Articular chondrocyte of knee joint (primary cell): ENCODE data around the gene CPT1B. TPM values are rescaled to one million over a fixed set of nuclear protein-coding genes. Genes with fewer than 3 reads are reported as not detected.

Experiments used
- total RNA-seq: library from RNA; depleted of rRNA; stranded (reverse); fragments of >200 nt; gene quantifications from 2 replicates; pipeline ENCODE4 v1.2.3, GENCODE V29; 2012

The CPT1B gene
- total RNA-seq: 2.4 TPM in 2 replicates

DNA sequence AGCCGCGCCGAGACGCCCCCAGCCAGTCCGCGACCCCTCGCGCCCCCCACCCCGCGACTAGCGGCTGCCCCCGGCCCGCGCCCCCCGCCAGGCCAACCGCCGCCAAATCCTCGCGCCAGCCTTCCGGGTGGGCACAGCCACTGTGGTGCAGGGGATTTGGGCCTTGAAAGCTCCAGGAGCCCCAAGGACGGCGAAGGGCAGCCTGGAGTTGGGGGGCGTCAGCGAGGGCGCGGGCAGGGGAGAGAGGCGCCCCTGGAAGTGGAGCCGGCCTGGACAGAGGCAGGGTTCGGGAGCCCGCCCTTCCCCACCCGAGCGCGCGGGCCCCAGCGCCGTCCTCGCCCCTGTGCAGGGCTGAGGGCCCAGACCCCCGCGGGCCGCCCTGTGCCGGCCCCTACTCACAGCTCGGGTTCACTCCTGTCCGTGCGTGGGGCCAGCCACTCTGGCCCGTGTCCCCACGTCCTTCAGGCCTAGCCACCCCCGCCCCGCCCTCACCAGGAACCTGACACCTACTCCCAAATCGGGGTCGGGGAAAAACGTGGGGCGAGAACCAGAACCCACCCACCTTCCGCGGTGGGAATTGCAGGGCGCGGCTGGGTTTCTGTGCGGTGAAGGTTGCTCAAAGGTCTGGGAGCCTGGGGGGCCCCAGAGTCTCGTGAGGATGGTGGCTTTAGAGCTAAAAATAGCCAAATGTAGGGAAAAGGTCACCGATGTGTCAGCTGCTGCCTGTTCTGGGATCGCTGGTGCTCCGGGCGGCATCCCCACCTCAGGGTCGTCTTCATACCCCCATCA lies at the start of gene CPT1B:
Gene CPT1B (minus strand): TSS at position 441 of the 789 bp plus-strand sequence. CDS start 512 bp downstream, outside the sequence.

DNA sequence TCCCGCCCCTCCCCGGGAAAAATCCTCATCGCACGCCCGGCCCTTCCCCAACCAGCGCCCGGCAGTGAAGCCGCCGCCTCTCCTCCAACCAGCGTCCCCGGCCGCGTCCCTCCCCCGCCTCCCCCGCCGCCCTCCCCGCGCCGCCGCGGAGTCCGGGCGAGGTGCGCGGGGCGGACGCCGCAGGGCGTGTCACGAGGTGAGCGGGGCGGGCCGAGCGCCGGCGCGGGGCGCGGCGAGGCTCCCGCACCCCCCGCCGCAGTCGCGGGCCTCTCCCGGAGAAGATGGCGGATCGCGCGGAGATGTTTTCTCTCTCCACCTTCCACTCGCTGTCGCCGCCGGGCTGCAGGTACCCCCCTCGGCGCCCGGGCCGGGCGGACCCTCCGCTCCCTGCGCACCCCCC lies 22.3 kb upstream of the CPT1B start, which contains the start of gene MAPK8IP2:
Gene MAPK8IP2 (plus strand): TSS at position 256 of the 400 bp plus-strand sequence. CDS start 26 bp downstream, at position 282.

DNA sequence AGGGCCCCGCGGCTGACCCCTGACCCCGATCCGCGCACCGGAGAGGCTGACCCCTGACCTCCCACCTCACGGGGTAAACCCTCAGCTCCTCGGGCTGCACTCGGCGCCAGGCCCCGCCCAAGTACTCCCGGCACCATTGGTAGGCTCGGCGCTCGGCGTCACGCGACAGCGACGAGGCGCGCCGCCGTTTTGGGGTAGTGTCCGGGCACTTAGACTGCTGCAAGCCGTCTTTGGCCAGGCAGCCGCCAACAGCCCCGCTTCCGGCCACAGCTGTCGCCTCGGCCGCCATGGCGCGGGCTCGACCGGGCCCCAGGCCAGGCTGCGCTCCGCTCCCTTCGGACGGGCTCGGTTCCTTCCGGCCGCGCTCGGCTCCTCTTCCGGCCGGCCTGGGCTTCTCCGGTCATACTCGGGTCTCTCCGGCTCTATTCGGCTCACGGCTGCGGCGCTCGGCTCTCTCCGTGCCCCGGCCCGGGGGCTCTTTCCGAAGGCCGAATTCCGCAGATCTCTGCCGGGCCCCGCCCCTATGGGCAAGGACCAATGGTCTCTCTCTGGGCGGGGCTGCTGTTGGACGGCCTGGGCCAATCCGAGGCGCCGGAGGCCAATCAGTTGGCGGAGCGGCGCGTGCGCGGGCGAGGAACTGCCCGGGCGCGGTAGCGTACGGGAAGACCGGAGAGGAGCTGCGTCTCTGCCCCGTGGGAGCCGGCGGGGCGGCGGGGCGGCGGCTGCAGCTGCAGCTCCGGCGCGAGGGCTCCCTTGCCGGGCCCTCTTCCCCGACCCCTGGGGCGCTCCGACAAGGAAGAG lies 4.5 kb upstream of the CPT1B start, which contains the start of gene CHKB:
Gene CHKB (minus strand): TSS at position 357 of the 801 bp plus-strand sequence. CDS start 68 bp downstream, at position 289.

DNA sequence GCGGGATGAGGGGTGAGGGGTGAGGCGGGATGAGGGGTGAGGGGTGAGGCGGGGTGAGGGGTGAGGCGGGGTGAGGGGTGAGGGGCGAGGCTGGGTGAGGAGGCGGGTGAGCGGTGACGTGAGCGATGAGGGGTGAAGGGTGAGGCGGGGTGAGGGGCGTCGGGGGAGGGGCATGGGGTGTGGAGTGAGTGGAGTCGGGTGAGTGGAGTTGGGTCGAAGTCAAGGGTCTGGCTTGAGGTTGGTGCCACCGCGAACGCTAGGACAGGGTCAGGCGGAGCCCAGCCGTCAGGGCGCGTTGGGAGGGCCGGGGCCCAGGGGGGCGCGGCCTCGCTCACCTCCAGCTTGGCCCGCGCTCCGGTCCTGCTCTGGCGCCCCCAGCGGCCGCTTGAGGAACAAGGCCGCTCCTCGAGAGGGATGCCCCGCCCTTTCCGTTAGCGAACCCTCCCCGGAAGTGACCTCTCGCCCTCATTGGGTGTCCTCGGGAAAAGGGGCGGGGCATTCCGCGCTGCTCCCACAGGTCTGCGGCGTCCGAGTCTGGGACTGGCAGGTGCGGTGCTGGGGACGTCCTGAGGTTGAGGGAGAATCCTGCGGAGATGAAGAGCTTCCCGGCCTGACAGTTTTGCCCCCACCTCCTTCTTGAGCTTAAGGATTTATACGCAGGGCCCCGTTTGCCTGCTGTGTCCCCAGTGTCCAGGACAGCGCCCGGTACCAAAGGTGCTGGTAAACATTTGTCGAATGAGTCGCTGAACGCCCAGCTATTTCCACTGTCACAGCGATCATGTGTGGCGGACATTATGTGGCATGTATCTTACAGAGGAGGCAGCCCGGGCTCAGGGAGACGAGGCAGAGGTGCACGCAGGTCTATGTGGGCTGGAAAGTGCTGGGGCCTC lies 15.5 kb downstream of the CPT1B start, which contains the start of gene SYCE3:
Gene SYCE3 (minus strand): TSS at position 397 of the 890 bp plus-strand sequence. CDS start 6,514 bp downstream, outside the sequence.

DNA sequence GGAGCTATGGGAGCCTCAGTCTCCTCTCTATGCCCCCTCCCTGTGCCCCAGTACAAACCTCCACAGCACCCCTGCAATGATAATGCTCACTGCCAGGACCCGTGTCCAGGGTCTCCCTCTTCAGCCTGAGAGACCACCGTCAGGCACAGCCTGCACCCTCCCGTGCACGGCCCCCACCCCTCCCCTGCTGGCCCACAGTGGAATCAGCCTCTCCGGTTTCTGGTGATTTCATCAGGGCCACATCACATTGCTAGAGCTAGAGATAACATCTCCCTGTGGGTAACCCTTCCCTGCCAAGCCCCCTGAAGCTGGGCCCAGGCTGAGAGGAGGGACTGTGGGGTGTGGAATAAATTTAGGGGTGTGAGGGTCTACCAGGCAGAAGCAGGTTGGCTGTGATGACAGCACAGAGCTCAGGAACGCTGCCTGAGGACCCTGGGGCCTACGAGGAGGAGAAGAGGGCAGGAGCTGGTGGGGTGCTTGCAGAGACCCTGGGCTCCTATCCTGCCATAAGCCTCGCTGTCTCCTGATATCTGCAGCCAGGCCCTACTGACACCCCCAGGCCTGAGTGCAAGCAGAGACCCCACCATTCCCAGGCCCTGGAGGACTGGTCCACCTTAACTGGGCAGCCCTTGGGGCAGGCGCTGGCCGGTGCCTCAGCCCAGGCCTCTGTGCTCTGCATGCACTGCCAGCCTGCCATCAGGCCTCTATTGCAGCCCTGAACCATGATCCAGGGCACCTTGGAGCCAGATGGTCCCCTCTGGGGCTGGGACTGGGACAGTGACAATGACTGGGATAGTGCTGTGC lies 32.5 kb downstream of the CPT1B start, which contains the start of gene KLHDC7B:
Gene KLHDC7B (plus strand): TSS at position 378 of the 804 bp plus-strand sequence. CDS start 345 bp downstream, at position 723.

DNA sequence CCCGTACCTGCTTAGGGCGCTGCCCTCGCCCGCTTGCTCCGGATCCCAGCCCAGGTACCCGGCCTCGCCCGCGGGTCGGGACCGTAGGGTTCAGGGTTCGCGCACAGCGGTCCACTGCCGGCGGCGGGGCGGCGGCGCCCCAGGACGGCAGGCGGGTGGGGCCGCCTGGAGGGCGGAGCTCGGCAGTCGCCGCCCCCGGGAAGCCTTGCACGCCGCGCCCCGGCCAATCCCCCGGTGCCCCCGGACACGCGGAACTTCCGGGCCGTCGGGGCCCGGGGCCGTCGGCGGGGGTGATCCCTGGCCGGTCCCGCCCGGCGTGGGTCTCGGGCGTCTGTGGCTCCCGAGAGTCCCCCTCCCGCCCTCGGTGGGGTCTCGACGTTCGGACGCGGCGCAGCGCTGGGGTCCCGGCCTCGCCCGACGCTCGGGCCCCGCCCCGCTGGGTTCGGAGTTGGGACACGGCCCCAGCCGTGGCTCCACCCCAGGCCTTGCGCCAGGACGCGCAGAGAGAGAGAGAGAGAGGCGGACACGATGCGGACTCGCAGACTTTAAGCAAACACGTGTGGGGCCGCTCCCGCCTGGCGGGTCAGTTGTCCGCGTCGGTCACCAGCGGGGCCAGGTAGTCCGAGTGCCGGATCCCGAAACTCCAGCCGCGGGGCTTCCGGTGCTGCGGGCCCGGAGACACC lies 48.2 kb downstream of the CPT1B start, which contains the start of gene TYMP:
Gene TYMP (minus strand): TSS at position 116 of the 683 bp plus-strand sequence. CDS start 303 bp downstream, outside the sequence.

DNA sequence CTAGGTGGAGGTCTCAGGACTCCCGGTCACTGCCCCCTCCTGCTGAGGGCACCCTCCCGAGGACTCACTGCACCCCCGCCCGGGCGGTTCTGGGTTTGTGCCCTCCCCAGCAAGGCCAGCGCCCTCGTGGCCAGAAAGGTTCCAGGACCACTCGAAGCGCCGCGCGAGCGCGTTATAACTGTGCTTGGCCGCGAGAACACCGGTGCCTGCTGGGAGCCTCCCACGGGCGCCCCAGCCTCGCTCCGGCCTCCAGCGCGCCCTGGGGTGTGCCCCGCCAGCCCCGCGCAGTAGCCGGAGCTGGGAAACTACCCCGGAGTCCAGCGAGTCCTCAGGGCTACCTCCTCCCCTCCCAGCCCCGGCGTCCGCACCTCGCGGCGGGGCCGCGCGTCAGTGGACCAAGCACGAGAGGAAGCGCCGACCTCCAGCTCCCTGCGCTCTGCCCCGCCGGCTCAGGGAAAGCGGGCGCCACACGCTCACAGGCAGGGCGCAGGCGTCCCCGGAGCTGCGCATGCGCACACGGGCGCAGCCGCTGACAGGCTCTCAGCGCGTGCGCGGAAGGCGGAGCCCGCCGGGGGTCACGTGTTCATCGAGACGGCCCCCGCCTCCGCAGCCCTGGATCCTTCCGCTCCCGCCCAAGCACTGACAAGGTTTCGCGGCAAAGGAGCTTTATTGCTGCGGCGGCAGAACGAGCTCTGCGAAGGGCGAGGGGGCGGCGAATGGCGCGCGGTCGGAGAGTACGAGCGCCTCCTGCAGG lies 52.9 kb downstream of the CPT1B start, which contains the start of gene SCO2:
Gene SCO2 (minus strand): TSS at position 495 of the 754 bp plus-strand sequence. CDS start 1,187 bp downstream, outside the sequence.

Other genes with a start within 250 kb of the CPT1B start
- 25.7 and 36.8 TPM in 2 replicates for gene PPP6R2, start 235.1 kb downstream of the CPT1B start, total RNA-seq
- gene SBF1, start 103.4 kb downstream of the CPT1B start, total RNA-seq: 46.3 and 52.2 TPM in 2 replicates
- gene ADM2, start 96.9 kb downstream of the CPT1B start, total RNA-seq: 3.0 and 4.4 TPM in 2 replicates
- not detected in 2 replicates for gene MIOX, start 91.6 kb downstream of the CPT1B start, total RNA-seq
- gene LMF2, start 70.7 kb downstream of the CPT1B start, total RNA-seq: 40.6 and 46.5 TPM in 2 replicates
- 23.5 and 26.5 TPM in 2 replicates for gene NCAPH2, start 70.2 kb downstream of the CPT1B start, total RNA-seq
- gene SCO2, start 52.8 kb downstream of the CPT1B start, total RNA-seq: 2.5 TPM in 2 replicates
- gene TYMP, start 48.4 kb downstream of the CPT1B start, total RNA-seq: 50.7 and 69.0 TPM in 2 replicates
- gene KLHDC7B, start 32.5 kb downstream of the CPT1B start, total RNA-seq: 0.11 and 0.13 TPM in 2 replicates
- not detected in 2 replicates for gene SYCE3, start 15.5 kb downstream of the CPT1B start, total RNA-seq
- 21.5 and 26.7 TPM in 2 replicates for gene CHKB, start 4.4 kb upstream of the CPT1B start, total RNA-seq
- gene MAPK8IP2, start 22.4 kb upstream of the CPT1B start, total RNA-seq: 0.86 and 1.0 TPM in 2 replicates
- gene ARSA, start 49.7 kb upstream of the CPT1B start, total RNA-seq: 28.0 and 30.6 TPM in 2 replicates
- 0.39 and 0.54 TPM in 2 replicates for gene SHANK3, start 94.4 kb upstream of the CPT1B start, total RNA-seq
- gene ACR, start 159.8 kb upstream of the CPT1B start, total RNA-seq: not detected in 2 replicates
- gene RABL2B, start 205.2 kb upstream of the CPT1B start, total RNA-seq: 13.2 and 17.1 TPM in 2 replicates